T47D (cell line): Measurements from ENCODE around the gene GABARAP.

Source experiments
- DNase-seq, 2 experiments: peaks; one replicate each; pipeline versions ENCODE4 v3.0.0 to v3.0.0-alpha.2; 2011 to 2012; ENCODE audit warnings: low read depth in 1 of 2, low spot score in 1 of 2
- JUND ChIP-seq: IDR thresholded peaks from 2 replicates; pipeline ENCODE4 v1.6.1; 2012; ENCODE audit warnings: low read depth
- in situ Hi-C: cut with HindIII; loops from 2 replicates; pipeline ENCODE4 v1.10.0; 2016; ENCODE audit warnings: low sequenced_read_pairs, low pct_unique_long_range_greater_than_20kb

The GABARAP gene

GRCh38 chr17:7233701-7234082, 8.6 kb downstream of the GABARAP start:
- in situ Hi-C loops: no loop called here
- TF ChIP-seq JUND: no peak
- no peak for DNase-seq

- TF ChIP-seq JUND: no peak
- no peak for DNase-seq
- in situ Hi-C loops: no loop called here
Observed at GRCh38 chr17:7232114-7232513, 10.1 kb downstream of the GABARAP start.

GRCh38 chr17:7229504-7229903, 12.7 kb downstream of the GABARAP start:
- no peak for DNase-seq
- in situ Hi-C loops: no loop called here

GRCh38 chr17:7228920-7229319, 13.3 kb downstream of the GABARAP start:
- in situ Hi-C loops: no loop called here

More at GRCh38 chr17:7229504-7229903, 12.7 kb downstream of the GABARAP start:
- TF ChIP-seq JUND: no peak

GRCh38 chr17:7226721-7227710, 15.2 kb downstream of the GABARAP start:
- in situ Hi-C loops: no loop called here
- DNase-seq: no peak
- no peak for TF ChIP-seq JUND

More at GRCh38 chr17:7228920-7229319, 13.3 kb downstream of the GABARAP start:
- no peak for TF ChIP-seq JUND
- DNase-seq: no peak

GRCh38 chr17:7225711-7226331, 16.4 kb downstream of the GABARAP start:
- no peak for TF ChIP-seq JUND
- DNase-seq: no peak
- in situ Hi-C loops: no loop called here

- no peak for DNase-seq
- TF ChIP-seq JUND: no peak
- in situ Hi-C loops: no loop called here
Observed at GRCh38 chr17:7224661-7225111, 17.6 kb downstream of the GABARAP start.

GRCh38 chr17:7224110-7224509, 18.1 kb downstream of the GABARAP start:
- TF ChIP-seq JUND: no peak
- in situ Hi-C loops: no loop called here
- DNase-seq: no peak

GRCh38 chr17:7223375-7223774, 18.9 kb downstream of the GABARAP start:
- no peak for TF ChIP-seq JUND
- DNase-seq: no peak
- in situ Hi-C loops: no loop called here

GRCh38 chr17:7222972-7223292, 19.3 kb downstream of the GABARAP start:
- in situ Hi-C loops: no loop called here
- no peak for DNase-seq
- no peak for TF ChIP-seq JUND

GRCh38 chr17:7222093-7222971, 19.9 kb downstream of the GABARAP start:
- no peak for TF ChIP-seq JUND
- in situ Hi-C loops: no loop called here
- DNase-seq: no peak

GRCh38 chr17:7221278-7222092, 20.8 kb downstream of the GABARAP start:
- in situ Hi-C loops: no loop called here
- DNase-seq: no peak
- TF ChIP-seq JUND: no peak
